HG03354 (cell line): ENCODE measurements around the gene TRNAU1AP.
"Not testable (repeated sequence)": the region's sequence is repeated elsewhere in the genome, so short reads cannot be mapped to it uniquely, and the experiment has no call there.

Experiments
- ATAC-seq: cut with Tn5 transposase; IDR thresholded peaks from one replicate; pipeline ENCODE4 v1.9.1; 2021; ENCODE audit warnings: mild to moderate bottlenecking; ENCODE audit not compliant: unreplicated experiment, poor library complexity, severe bottlenecking

TRNAU1AP gene

GRCh38 chr1:28572891-28573290, 20.0 kb downstream of the TRNAU1AP start:
- ATAC-seq = not testable (repeated sequence)

GRCh38 chr1:28573564-28573963, 20.7 kb downstream of the TRNAU1AP start:
- no peak for ATAC-seq

GRCh38 chr1:28577052-28577678, 24.3 kb downstream of the TRNAU1AP start:
- no peak for ATAC-seq

GRCh38 chr1:28577738-28578536, 25.1 kb downstream of the TRNAU1AP start:
- ATAC-seq = no peak

GRCh38 chr1:28578696-28579218, 25.9 kb downstream of the TRNAU1AP start:
- no peak for ATAC-seq

DNA sequence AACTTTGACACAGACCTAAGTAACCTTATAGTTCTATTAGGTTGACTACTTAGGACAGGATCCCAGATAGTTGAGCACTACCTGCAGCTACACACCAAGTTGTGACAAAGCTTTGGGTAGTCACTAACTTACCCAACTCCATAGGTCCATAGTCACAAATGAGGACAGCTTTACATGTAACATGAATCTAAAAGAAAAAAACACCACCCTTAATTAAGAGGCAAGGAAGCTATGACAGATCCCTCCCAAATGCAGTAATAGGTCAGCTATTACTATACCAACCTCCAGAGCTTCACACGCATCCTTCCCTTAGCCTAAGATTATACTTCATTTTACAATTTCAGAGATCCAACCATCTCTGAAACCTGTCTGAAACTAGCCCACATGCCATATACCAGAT, 26.5 kb downstream of the TRNAU1AP start:
- ATAC-seq = no peak

DNA sequence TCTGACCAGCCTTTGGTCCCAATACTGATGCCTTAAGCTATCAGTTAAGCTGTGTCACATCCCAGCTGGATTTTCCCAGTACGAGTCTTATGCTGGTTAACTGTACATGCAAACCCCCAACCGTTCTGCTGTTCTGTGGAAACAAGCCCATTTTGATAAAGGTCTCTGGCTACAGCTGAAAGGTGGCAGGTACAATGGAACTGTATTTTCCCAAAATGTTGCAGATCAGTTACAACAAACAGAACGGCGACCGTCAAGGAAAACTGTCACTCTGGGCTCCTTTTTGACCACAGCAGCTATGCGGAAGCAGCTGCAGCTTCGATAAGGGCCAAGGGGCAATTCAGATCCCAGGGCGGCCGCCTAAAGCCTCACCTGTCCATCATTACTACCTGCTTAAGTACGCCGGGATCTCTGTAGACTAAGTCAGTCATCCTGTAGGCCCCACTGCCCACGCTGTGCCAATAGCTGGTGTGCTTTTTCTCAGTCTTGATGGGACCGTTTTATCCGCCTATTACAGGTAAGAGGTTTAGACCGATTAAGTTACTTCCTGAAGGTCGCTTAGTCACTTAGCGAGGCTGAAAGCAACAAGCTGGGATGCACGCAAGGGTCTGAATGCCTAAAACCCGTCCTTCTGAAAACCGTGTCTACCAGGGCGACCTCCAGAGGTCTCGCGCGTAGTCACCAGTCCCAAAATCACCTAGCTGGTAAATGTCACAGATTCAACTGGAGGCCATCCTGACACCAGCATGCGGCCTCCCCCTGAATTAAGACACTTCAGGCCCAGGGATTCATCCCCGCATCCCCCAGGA, 28.0 kb downstream of the TRNAU1AP start:
- ATAC-seq = peak; percentile 38

DNA sequence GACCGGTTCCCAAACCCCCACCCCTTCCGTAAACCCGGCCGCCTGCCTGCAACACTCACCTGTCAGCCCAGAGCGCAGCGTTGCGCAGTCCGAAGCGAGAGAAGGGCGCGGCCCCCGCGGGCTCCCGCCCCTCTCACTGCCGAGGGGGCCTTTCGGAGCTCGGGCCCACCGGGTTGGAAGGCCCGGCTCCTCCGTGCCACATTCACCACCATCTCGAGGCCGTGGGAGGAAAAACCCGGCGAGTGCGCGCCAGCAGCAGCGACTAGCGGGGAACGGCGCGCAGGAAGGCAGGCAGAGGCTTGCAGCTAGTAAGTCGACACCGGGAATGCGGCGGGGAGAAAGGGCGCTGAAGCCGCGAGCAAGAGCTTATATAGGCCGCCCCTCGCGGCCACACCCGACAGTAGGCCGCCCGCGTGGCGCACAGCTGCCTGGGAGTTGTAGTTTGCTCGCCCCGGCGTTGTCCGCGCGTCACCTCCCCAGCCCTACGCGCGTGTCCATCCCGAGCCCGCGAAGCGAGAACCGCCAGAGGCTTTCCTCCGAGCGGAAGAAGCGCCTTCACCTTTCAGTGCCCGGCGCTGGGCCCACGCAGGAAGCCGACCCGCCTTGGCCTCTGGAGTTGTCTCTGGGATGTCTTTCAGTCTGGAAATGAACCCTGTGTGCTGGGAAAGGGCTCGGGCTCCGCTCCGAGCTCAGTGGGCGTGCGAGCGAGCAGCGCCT, 28.8 kb downstream of the TRNAU1AP start:
- peak; percentile 87 for ATAC-seq

DNA sequence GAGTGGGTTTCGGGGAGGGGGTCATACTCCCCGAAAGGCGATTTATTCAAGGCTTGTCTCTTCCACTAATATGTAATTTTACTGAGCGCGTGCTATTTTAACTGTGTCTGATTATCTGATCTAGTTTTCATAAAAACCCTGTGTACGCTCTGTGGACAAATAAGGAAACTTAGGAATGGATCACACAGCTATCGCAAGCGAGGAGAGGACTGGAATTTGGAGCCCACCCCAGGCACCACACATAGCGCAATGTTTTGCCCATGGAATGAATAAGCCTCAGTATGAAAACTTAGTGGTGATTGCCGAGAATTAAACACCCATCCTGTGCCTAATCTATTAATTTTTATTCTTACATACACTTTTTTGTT, 29.3 kb downstream of the TRNAU1AP start:
- no peak for ATAC-seq

DNA sequence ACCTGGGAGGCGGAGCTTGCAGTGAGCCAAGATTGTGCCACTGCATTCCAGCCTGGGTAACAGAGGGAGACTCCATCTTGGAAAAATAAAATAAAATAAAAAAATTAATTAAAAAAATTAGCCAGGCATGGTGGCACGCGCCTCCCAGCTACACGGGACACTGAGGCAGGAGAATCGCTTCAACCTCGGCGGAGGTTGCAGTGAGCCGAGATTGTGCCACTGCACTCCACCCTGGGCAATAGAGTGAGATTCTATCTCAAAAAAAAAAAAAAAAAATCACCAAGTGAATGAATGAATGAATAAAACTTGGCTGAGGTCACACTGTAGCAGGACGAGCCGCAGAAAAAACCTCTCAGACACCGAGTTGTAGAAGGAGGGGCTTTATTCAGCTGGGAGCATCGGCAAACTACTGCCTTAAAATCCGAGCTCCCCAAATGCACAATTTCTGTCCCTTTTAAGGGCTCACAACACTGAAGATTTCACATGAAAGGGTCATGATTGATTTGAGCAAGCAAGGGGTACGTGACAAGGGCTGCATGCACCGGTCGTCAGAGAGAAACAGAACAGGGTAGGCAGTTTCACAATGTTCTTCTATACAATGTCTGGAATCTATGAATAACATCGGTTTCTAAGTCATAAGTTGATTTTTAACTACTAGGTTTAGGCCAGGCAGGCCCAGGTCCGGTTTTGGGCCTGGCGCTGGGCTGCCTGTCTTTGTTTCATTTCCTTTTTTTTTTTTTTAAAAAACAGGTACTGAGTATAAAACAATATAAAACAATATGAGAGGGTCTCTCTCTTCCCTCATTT, 33.9 kb downstream of the TRNAU1AP start:
- ATAC-seq = not testable (repeated sequence)

DNA sequence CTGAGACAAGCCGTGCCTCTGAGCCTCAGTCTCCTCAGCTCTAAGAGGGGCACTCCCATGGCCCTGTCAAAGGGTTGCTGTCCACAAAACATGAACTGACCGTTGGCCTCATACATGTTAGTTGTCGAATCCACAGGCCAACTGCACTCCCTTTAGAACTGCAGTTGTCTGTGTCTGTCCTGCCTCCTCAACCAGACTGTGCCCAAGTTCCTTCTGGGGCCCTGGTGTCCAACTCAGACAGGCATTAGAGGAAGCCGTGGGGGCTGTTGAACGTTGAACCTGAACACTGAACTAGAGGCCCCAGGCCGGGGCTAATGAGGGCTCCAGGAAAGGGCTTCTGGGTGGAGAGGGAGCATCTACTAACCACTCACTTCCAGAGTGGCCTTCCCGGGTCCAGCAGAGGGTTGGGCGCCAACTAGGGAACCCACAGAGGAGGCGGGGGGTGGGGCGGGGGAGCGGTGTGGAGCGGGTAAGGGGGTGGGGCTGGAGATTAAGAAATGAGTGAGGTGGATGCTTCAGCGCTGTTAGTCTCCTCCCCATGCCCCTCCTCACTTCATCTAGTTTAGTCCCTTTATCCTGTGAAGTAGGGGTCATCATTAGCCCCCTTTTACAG, 38.9 kb downstream of the TRNAU1AP start, which contains the start of gene RAB42:
Gene RAB42, plus strand, starts transcription at position 558 of the 613 bp plus-strand sequence. CDS start 247 bp downstream, outside the sequence.
- ATAC-seq = peak; percentile 67

GRCh38 chr1:28592321-28593071, 39.6 kb downstream of the TRNAU1AP start:
- ATAC-seq = peak; percentile 60

GRCh38 chr1:28593988-28594356, 41.1 kb downstream of the TRNAU1AP start:
- ATAC-seq = not testable (repeated sequence)

- ATAC-seq = not testable (repeated sequence)
Observed at GRCh38 chr1:28594686-28595411, 42.0 kb downstream of the TRNAU1AP start.

- ATAC-seq = no peak
Observed at GRCh38 chr1:28595412-28596191, 42.7 kb downstream of the TRNAU1AP start.

- ATAC-seq = not testable (repeated sequence)
Observed at GRCh38 chr1:28596276-28596675, 43.4 kb downstream of the TRNAU1AP start.
